Measurements from ENCODE around the gene CCNI.

CCNI gene, protein sequence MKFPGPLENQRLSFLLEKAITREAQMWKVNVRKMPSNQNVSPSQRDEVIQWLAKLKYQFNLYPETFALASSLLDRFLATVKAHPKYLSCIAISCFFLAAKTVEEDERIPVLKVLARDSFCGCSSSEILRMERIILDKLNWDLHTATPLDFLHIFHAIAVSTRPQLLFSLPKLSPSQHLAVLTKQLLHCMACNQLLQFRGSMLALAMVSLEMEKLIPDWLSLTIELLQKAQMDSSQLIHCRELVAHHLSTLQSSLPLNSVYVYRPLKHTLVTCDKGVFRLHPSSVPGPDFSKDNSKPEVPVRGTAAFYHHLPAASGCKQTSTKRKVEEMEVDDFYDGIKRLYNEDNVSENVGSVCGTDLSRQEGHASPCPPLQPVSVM

DNA sequence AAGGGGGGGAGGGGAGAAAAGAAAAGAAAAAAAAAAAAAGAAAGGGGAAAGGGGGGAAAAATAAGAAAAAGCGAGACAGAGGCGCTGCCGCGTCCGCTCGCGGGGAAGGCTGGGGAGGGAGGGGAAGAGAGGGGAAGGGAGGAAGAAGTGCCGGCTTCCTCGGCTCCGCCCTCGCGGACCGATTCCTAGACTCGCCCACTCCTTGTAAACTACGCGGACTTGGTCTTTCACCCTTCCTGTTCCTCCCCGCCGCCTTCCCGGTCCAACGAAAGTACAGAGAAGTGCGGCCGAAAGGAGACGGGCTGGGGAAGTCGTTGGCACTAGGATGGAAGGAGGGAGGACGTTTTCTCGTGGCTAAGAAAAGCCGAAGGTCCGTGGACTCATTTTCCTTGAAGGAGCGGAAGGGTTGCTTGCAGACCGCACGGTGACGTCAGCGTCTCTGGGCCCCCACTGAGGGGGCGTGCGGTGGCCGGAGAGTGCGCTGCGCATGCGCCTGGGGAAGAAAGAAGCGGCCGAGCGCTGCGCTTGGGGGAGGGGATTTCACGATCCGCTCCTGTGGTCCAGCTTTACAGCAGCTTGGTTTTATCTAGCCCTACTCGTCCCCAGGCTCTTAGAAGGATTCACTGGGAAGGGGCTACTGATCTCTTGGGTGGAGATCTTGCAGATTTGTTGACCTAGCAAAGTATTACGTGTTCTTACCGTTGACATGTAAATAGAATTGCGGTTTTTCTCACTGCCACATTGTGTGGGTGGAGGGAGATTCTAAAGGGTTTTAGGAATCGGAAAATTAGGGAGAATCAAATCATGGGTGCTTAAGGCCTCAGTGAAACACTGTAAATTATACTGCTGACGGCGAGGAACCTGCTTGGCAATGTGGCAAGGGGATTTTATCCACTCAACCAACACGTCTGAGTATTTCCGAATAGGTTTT lies at the start of gene CCNI:
Gene CCNI, minus strand, starts transcription at position 121 of the 931 bp plus-strand sequence. CDS start 9,627 bp downstream, outside the sequence.
- peaks cover 3% of the 10 kb centered on the region for H3K27me3 Mint-ChIP-seq (ENCODE audit: low read depth, poor library complexity)
- H3K27ac Mint-ChIP-seq: peak within 1 kb of the TSS; percentile 100

DNA sequence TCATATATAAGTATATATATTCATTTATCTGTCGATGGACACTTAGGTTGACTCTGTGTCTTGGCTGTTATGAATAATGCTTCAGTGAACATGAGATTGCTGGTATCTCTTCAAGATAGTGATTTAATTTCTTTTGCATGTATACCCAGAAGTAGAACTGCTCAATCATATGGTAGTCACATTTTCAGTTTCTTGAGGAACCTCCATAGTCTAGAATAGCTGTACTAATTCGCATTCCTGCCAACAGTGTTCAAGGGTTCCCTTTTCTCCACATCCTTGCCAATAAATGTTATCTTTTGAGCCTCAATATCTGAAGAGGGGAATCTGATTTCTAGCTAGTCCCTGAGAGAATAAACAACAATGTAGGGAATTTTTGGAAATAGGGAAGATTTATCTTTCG lies 48.8 kb upstream of the CCNI start:
- Mint-ChIP-seq H3K27ac (no peak overlapping the region), H3K4me1 (peaks cover 7% of the 10 kb centered on the region), H3K4me3 (no peak overlapping the region), H3K9me3 (peaks cover 29% of the 10 kb centered on the region), H3K27me3 (ENCODE audit: low read depth, poor library complexity) (peaks cover 10% of the 10 kb centered on the region), H3K36me3 (ENCODE audit: low read depth) (no peaks in the 10 kb centered on the region)
- no peak for DNase-seq
- TF ChIP-seq, protein P1, sequence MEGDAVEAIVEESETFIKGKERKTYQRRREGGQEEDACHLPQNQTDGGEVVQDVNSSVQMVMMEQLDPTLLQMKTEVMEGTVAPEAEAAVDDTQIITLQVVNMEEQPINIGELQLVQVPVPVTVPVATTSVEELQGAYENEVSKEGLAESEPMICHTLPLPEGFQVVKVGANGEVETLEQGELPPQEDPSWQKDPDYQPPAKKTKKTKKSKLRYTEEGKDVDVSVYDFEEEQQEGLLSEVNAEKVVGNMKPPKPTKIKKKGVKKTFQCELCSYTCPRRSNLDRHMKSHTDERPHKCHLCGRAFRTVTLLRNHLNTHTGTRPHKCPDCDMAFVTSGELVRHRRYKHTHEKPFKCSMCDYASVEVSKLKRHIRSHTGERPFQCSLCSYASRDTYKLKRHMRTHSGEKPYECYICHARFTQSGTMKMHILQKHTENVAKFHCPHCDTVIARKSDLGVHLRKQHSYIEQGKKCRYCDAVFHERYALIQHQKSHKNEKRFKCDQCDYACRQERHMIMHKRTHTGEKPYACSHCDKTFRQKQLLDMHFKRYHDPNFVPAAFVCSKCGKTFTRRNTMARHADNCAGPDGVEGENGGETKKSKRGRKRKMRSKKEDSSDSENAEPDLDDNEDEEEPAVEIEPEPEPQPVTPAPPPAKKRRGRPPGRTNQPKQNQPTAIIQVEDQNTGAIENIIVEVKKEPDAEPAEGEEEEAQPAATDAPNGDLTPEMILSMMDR (IDR thresholded peaks at IDR 0.05): no peak

More for the DNA sequence above, at the start of gene CCNI:
- H3K9me3 Mint-ChIP-seq: peaks cover 8% of the 10 kb centered on the region
- H3K4me3 Mint-ChIP-seq: no peak within 1 kb of the TSS
- TF ChIP-seq, protein P1 (IDR thresholded peaks at IDR 0.05): no peak
- peaks cover 15% of the 10 kb centered on the region for H3K36me3 Mint-ChIP-seq (ENCODE audit: low read depth)
- peaks cover 34% of the 10 kb centered on the region for H3K4me1 Mint-ChIP-seq
- DNase-seq: peak; percentile 97

DNA sequence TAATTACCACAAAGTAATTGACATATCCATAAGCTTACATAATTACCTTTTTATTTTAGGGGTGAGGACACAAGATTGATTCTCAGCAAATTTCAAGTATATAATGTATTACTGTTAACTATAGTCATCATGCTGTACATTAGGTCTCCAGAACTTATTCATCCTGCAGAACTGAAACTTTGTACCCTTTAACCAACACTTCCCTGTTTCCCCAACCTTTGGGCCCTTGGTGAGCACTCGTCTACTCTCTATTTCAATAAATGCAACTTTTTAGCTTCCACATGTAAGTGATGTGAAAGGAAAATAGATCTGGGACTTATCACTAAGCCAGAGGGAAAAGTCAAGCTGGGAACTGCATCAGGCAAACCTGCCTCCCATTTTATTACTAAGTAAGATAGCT lies 47.6 kb upstream of the CCNI start:
- peaks cover 13% of the 10 kb centered on the region for H3K27me3 Mint-ChIP-seq (ENCODE audit: low read depth, poor library complexity)
- peaks cover 29% of the 10 kb centered on the region for H3K9me3 Mint-ChIP-seq
- H3K4me1 Mint-ChIP-seq: peaks cover 7% of the 10 kb centered on the region
- H3K36me3 Mint-ChIP-seq (ENCODE audit: low read depth): no peaks in the 10 kb centered on the region
- TF ChIP-seq, protein P1 (IDR thresholded peaks at IDR 0.05): no peak
- H3K27ac Mint-ChIP-seq: no peak overlapping the region
- no peak overlapping the region for H3K4me3 Mint-ChIP-seq
- DNase-seq: no peak

DNA sequence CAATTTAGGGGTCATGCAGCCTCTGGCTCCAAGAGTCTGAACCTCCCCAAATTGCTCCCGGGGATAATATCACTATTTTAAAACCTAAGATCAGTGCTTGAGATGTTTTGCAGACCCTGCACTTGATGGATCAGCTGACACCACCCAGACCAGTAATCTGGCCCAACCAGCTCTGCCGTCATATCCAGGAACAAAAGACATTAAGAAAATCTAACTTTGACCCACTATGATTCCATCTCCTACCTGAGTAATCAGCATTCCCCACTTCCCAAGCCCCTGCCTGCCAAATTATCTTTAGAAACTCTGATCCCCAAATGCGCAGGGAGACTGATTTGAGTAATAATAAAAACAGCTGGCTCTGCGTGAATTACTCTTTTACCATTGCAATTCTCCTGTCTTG lies 46.9 kb upstream of the CCNI start:
- Mint-ChIP-seq H3K36me3 (ENCODE audit: low read depth) (no peaks in the 10 kb centered on the region), H3K27ac (no peak overlapping the region), H3K4me1 (peaks cover 1% of the 10 kb centered on the region), H3K4me3 (no peak overlapping the region), H3K9me3 (peaks cover 29% of the 10 kb centered on the region), H3K27me3 (ENCODE audit: low read depth, poor library complexity) (peaks cover 17% of the 10 kb centered on the region)
- TF ChIP-seq, protein P1 (IDR thresholded peaks at IDR 0.05): no peak
- DNase-seq: no peak

DNA sequence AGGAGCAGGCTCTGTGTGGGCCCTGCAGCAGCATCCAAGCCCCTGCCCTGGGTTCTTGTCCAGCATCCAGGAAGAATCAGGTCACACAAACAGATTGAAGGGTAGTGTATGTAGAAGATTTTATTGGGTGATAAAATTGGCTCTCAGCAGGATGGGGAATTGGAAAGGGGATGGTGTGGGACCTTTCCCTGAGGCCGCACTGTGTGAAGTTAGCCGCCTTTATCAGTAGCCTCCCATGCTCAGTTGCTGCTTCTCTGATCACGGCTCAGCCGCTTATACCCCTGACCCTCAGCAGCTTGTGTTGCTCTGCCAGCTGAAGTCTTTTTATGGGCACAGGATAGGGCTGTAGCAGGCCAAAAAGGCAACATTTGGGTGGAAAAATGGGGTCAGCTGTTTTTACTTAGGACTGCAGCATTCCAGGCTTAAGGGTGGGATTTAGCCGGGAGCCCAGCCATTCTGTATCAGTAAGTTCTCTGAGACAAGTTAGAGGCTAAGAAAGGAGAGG lies 46.0 kb upstream of the CCNI start:
- no peak for DNase-seq
- Mint-ChIP-seq H3K9me3 (peaks cover 29% of the 10 kb centered on the region), H3K4me3 (no peak overlapping the region), H3K4me1 (no peaks in the 10 kb centered on the region), H3K36me3 (ENCODE audit: low read depth) (no peaks in the 10 kb centered on the region), H3K27ac (no peak overlapping the region), H3K27me3 (ENCODE audit: low read depth, poor library complexity) (peaks cover 17% of the 10 kb centered on the region)
- TF ChIP-seq, protein P1 (IDR thresholded peaks at IDR 0.05): no peak
